ENCODE data around the gene NR3C1.

NR3C1 gene

DNA sequence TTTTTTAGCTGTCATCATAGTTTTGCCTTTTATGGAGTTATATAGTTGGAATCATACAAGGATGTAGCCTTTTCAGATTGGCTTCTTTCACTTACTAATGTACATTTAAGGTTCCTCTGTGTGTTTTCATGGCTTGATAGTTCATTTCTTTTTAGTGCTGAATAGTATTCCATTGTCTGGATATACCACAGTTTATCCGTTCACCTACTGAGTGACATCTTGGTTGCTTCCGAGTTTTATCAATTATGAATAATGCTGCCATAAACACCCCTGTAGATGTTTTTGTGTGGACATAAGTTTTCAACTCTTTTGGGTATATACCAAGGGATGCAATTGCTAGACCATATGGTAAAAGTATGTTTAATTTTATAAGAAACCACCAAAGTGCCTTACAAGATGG is 136.3 kb downstream of the NR3C1 start:
- no peak overlapping the region for H3K4me3 ChIP-seq (ENCODE audit: low read depth, low read length)
- no peak for DNase-seq (ENCODE audit: low read depth)
- no peak for TF ChIP-seq CTCF (IDR thresholded peaks at IDR 0.05; ENCODE audit: insufficient read depth, low read depth, low read length, missing control alignments)

- no peak overlapping the region for H3K4me3 ChIP-seq (ENCODE audit: low read depth, low read length)
These were observed 137.5 kb downstream of the NR3C1 start for GRCh38 chr5:143265995-143266394.

GRCh38 chr5:143263272-143263810 is 140.1 kb downstream of the NR3C1 start:
- DNase-seq (ENCODE audit: low read depth): no peak
- no peak overlapping the region for H3K4me3 ChIP-seq (ENCODE audit: low read depth, low read length)
- TF ChIP-seq CTCF (IDR thresholded peaks at IDR 0.05; ENCODE audit: insufficient read depth, low read depth, low read length, missing control alignments): no peak

More at GRCh38 chr5:143265995-143266394, 137.5 kb downstream of the NR3C1 start:
- DNase-seq (ENCODE audit: low read depth): no peak
- no peak for TF ChIP-seq CTCF (IDR thresholded peaks at IDR 0.05; ENCODE audit: insufficient read depth, low read depth, low read length, missing control alignments)

- H3K4me3 ChIP-seq (ENCODE audit: low read depth, low read length): no peak overlapping the region
- peak; percentile 63 for DNase-seq (ENCODE audit: low read depth)
- no peak for TF ChIP-seq CTCF (IDR thresholded peaks at IDR 0.05; ENCODE audit: insufficient read depth, low read depth, low read length, missing control alignments)
These were observed 140.9 kb downstream of the NR3C1 start for GRCh38 chr5:143262393-143263174.

DNA sequence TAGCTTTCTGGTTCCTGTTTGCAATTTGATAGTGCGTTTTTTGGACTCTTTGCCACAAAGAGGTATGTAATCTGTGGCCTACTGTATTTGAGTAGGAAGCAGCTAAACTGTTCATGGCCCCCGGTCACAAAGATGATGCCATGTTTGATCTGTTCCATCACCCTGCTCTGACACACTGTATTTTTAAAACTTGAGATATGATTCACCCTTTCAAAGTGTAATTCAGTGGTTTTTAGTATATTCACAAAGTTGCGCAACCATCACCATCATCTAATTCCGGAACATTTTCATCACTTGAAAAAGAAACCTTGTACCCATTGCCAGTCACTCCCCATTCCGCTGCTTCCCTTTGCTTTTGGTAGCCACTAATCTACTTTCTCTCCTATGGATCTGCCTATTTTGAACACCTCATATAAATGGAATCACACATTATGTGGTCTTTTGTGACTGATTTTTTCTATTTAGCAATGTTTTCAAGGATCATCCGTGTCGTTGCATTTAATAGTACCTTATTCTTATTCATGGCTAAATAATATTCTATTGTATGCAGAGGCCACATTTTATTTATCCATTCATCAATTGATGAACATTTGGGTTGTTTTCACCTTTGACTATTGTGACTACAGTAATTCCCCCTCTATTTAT is 141.6 kb downstream of the NR3C1 start:
- no peak for TF ChIP-seq CTCF (IDR thresholded peaks at IDR 0.05; ENCODE audit: insufficient read depth, low read depth, low read length, missing control alignments)
- no peak overlapping the region for H3K4me3 ChIP-seq (ENCODE audit: low read depth, low read length)
- DNase-seq (ENCODE audit: low read depth): no peak

DNA sequence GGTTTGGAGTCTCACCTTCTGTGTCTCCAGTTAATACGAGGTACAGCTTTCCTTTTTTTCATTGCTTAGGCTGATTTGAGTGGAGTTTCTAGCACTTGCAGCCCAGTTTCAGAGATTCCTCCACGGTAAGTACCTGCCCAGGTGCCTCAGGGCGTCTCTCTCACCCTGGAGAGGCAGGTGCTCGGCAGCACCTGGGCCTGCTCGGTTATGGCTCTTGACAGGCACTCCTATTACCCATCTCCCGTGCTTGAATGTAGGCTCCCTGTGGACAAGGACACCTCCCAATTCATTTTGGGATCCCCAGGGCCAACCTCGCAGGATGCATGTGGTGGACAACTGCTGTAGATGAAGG is 144.3 kb downstream of the NR3C1 start:
- no peak for TF ChIP-seq CTCF (IDR thresholded peaks at IDR 0.05; ENCODE audit: insufficient read depth, low read depth, low read length, missing control alignments)
- no peak overlapping the region for H3K4me3 ChIP-seq (ENCODE audit: low read depth, low read length)
- DNase-seq (ENCODE audit: low read depth): no peak
